Measurements from ENCODE around the gene OSBPL9.

DNA sequence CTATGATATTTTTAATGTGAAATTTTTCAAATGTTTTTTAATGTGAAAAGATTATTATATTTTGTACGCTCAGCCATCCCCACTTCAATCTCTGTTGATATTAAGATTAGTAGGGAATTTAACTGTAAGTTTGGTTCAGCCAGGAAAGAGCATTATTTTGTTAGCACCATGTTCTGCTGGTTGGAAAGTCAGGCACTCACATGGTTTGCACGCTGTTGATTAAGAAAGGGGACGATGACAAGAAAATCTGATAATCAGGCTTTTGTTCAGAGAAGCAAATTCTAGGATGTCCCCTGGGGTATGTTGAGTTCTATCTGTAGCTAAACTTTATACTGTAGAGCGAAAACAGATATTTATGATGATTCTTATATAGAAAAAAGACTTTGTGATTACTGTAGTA is 115.1 kb downstream of the OSBPL9 start:
- TF ChIP-seq EZH2 (IDR thresholded peaks at IDR 0.05; ENCODE audit: insufficient read depth, poor library complexity, severe bottlenecking) = no peak
- no peak for TF ChIP-seq EZH2phosphoT487 (IDR thresholded peaks at IDR 0.05; ENCODE audit: insufficient read depth, low read depth)
